Aorta (tissue), 4 donors: ENCODE data around the gene IKBKG. TPM values are rescaled to one million over a fixed set of nuclear protein-coding genes. Genes with fewer than 3 reads are reported as not detected.

Source experiments
- polyA plus RNA-seq, 2 donors: library from polyadenylated mRNA; stranded (reverse); fragments of 200-250 nt; gene quantifications; one replicate each; pipeline ENCODE4 v1.2.3, GENCODE V29; 2013
- total RNA-seq, 2 donors: library from RNA; stranded (reverse); fragmentation: NEBNext Ultra II Directional; extraction: Animal tissue kit (Norgen Biotek cat#: 25700); gene quantifications; one replicate each; pipeline ENCODE4 v1.2.1, GENCODE V29; 2021
- donor health status: healthy with polysubstance abuse.
- donor health status: Bipolar disorder and iron deficiency.
- donor health status: DM: no; HTN: no; CAD: no.
- donor health status: DM: yes; HTN: yes; CAD: no.

Gene IKBKG
- total and polyA plus RNA-seq, 4 donors, result 12.0 to 51.3 (median 31.1) TPM

Other genes starting within 250 kb of the IKBKG start
- 1,000 to 10,000 TPM; 4,329 to 7,587 TPM for gene FLNA, start 173.0 kb upstream of the IKBKG start, total RNA-seq
- gene FLNA, start 173.0 kb upstream of the IKBKG start, polyA plus RNA-seq, result 1,000 to 10,000 TPM in 1 of 2 donors, 100 to 1,000 TPM in 1; 515 to 7,857 TPM
- 10 to 100 TPM; 49.9 to 73.1 TPM for gene EMD, start 168.3 kb upstream of the IKBKG start, total RNA-seq
- gene EMD, start 168.3 kb upstream of the IKBKG start, polyA plus RNA-seq, result 100 to 1,000 TPM in 1 of 2 donors, 10 to 100 TPM in 1; 97.7 to 157 TPM
- gene RPL10, start 149.2 kb upstream of the IKBKG start, total RNA-seq, result 1,000 to 10,000 TPM; 2,525 to 2,861 TPM
- 1,000 to 10,000 TPM; 7,028 to 7,505 TPM for gene RPL10, start 149.2 kb upstream of the IKBKG start, polyA plus RNA-seq
- 10 to 100 TPM; 25.9 to 29.0 TPM for gene DNASE1L1, start 138.4 kb upstream of the IKBKG start, total RNA-seq
- gene DNASE1L1, start 138.4 kb upstream of the IKBKG start, polyA plus RNA-seq, result 10 to 100 TPM; 37.3 to 46.2 TPM
- 10 to 100 TPM; 30.8 to 59.6 TPM for gene TAFAZZIN, start 136.1 kb upstream of the IKBKG start, total RNA-seq
- 100 to 1,000 TPM in 1 of 2 donors, 1 to 10 TPM in 1; 5.5 to 129 TPM for gene TAFAZZIN, start 136.1 kb upstream of the IKBKG start, polyA plus RNA-seq
- gene ATP6AP1, start 118.9 kb upstream of the IKBKG start, total RNA-seq, result 10 to 100 TPM; 63.3 to 63.5 TPM
- 10 to 100 TPM; 44.1 to 77.5 TPM for gene ATP6AP1, start 118.9 kb upstream of the IKBKG start, polyA plus RNA-seq
- gene GDI1, start 110.5 kb upstream of the IKBKG start, total RNA-seq, result 100 to 1,000 TPM; 124 to 130 TPM
- 100 to 1,000 TPM in 1 of 2 donors, 10 to 100 TPM in 1; 77.0 to 209 TPM for gene GDI1, start 110.5 kb upstream of the IKBKG start, polyA plus RNA-seq
- gene FAM50A, start 103.5 kb upstream of the IKBKG start, total RNA-seq, result 10 to 100 TPM; 57.1 to 62.9 TPM
- 100 to 1,000 TPM; 138 to 246 TPM for gene FAM50A, start 103.5 kb upstream of the IKBKG start, polyA plus RNA-seq
- 10 to 100 TPM; 59.4 to 79.1 TPM for gene PLXNA3, start 89.3 kb upstream of the IKBKG start, total RNA-seq
- 10 to 100 TPM in 1 of 2 donors, 1 to 10 TPM in 1; 6.5 to 39.7 TPM for gene PLXNA3, start 89.3 kb upstream of the IKBKG start, polyA plus RNA-seq
- 1 to 10 TPM; 6.0 to 8.3 TPM for gene LAGE3, start 68.3 kb upstream of the IKBKG start, total RNA-seq
- gene LAGE3, start 68.3 kb upstream of the IKBKG start, polyA plus RNA-seq, result 1 to 10 TPM; 3.5 to 9.1 TPM
- 10 to 100 TPM; 20.5 to 27.2 TPM for gene UBL4A, start 61.0 kb upstream of the IKBKG start, total RNA-seq
- 10 to 100 TPM; 24.3 to 26.6 TPM for gene UBL4A, start 61.0 kb upstream of the IKBKG start, polyA plus RNA-seq
- 10 to 100 TPM; 24.2 to 27.7 TPM for gene SLC10A3, start 57.0 kb upstream of the IKBKG start, total RNA-seq
- gene SLC10A3, start 57.0 kb upstream of the IKBKG start, polyA plus RNA-seq, result 10 to 100 TPM; 16.8 to 38.8 TPM
- gene FAM3A, start 31.4 kb upstream of the IKBKG start, total RNA-seq, result 10 to 100 TPM; 26.1 to 34.5 TPM
- 100 to 1,000 TPM in 1 of 2 donors, 10 to 100 TPM in 1; 41.4 to 101 TPM for gene FAM3A, start 31.4 kb upstream of the IKBKG start, polyA plus RNA-seq
- gene G6PD, start 774 bp upstream of the IKBKG start, total RNA-seq, result 10 to 100 TPM; 66.2 to 70.9 TPM
- gene G6PD, start 774 bp upstream of the IKBKG start, polyA plus RNA-seq, result 10 to 100 TPM; 19.7 to 61.8 TPM
- not detected for gene CTAG1A, start 37.5 kb downstream of the IKBKG start, total RNA-seq
- not detected for gene CTAG1A, start 37.5 kb downstream of the IKBKG start, polyA plus RNA-seq
- gene CTAG1B, start 71.7 kb downstream of the IKBKG start, total RNA-seq, result not detected
- gene CTAG1B, start 71.7 kb downstream of the IKBKG start, polyA plus RNA-seq, result not detected
- not detected for gene CTAG2, start 106.0 kb downstream of the IKBKG start, total RNA-seq
- 10 to 100 TPM in 1 of 2 donors, not detected in 1; 11.0 TPM for gene CTAG2, start 106.0 kb downstream of the IKBKG start, polyA plus RNA-seq
- gene GAB3, start 203.5 kb downstream of the IKBKG start, total RNA-seq, result 10 to 100 TPM in 1 of 2 donors, 1 to 10 TPM in 1; 5.2 to 12.8 TPM
- gene GAB3, start 203.5 kb downstream of the IKBKG start, polyA plus RNA-seq, result 1 to 10 TPM; 1.6 to 4.1 TPM
- 10 to 100 TPM; 25.2 to 29.8 TPM for gene DKC1, start 215.2 kb downstream of the IKBKG start, total RNA-seq
- 10 to 100 TPM; 15.1 to 31.9 TPM for gene DKC1, start 215.2 kb downstream of the IKBKG start, polyA plus RNA-seq